BJ (cell line): ENCODE data around the gene ACSF2. TPM values are rescaled to one million over a fixed set of nuclear protein-coding genes. Genes with fewer than 3 reads are reported as not detected.
A peak's percentile ranks its signal among the peaks of the same experiment; 100 is the strongest.
"Not testable (repeated sequence)": the region's sequence is repeated elsewhere in the genome, so short reads cannot be mapped to it uniquely, and the experiment has no call there.

ENCODE experiments used
- CTCF ChIA-PET: fragments of 350-600 bp; formaldehyde crosslinking; extraction: SDS; loops from one replicate; lab custom pipeline; 2021; ENCODE audit warnings: antibody characterized with exemption, inconsistent platforms; lab: Yijun Ruan, JAX
- POLR2A ChIA-PET: fragments of 300-600 bp; sonication (Branson Sonifier 250); formaldehyde crosslinking; extraction: SDS; loops from one replicate; lab custom pipeline; 2021; ENCODE audit warnings: antibody characterized with exemption; lab: Charles Lee
- DNase-seq: peaks from one replicate; pipeline ENCODE4 v3.0.0-alpha.2; 2011; ENCODE audit warnings: low read depth
- H3K27me3 ChIP-seq: 2 replicates; pipeline ENCODE4 v1.6.0; 2011; ENCODE audit warnings: low read length; ENCODE audit not compliant: control insufficient read depth, insufficient read depth
- H3K36me3 ChIP-seq: 2 replicates; pipeline ENCODE4 v1.5.1; 2011; ENCODE audit warnings: low read length; ENCODE audit not compliant: control insufficient read depth, insufficient read depth
- H3K4me3 ChIP-seq: 2 replicates; pipeline ENCODE4 v1.5.1; 2011; ENCODE audit warnings: low read depth, mild to moderate bottlenecking, control low read depth, low read length
- CTCF ChIP-seq: IDR thresholded peaks from 2 replicates; pipeline ENCODE4 v1.5.1; 2011; ENCODE audit warnings: low read depth, mild to moderate bottlenecking, control low read depth, inconsistent platforms, low read length, moderate library complexity; ENCODE audit not compliant: insufficient read depth
- polyA plus RNA-seq: library from polyadenylated mRNA; depleted of rRNA; stranded (reverse); fragments of >200 nt; gene quantifications from 2 replicates; pipeline ENCODE4 v1.2.3, GENCODE V29; 2011

ACSF2 gene
- polyA plus RNA-seq, 1 experiment = 25.4 TPM

GRCh38 chr17:50424996-50425681 lies 879 bp upstream of the ACSF2 start:
- ChIA-PET CTCF (interaction anchor here (1.1 kb wide), 1 partner anchor 28 kb away, joined by 3 read pairs; the partner anchor contains the start of gene LRRC59), POLR2A (interaction anchor here (0.6 kb wide), 1 partner anchor 214 kb away, joined by 4 read pairs; no protein-coding TSS in a partner anchor)
- peak overlapping the region; percentile 65 for H3K4me3 ChIP-seq
- no peak for DNase-seq
- no peaks in the 10 kb centered on the region for H3K36me3 ChIP-seq
- no peaks in the 10 kb centered on the region for H3K27me3 ChIP-seq
- TF ChIP-seq CTCF = no peak

GRCh38 chr17:50426472-50426782 lies 409 bp downstream of the ACSF2 start:
- POLR2A ChIA-PET = no interaction called here
- CTCF ChIA-PET = interaction anchor here (0.8 to 1.6 kb wide), 4 partner anchors 11 to 53 kb away, joined by 3 to 5 read pairs (median 4); partner anchors contain the start of gene LRRC59
- DNase-seq = no peak
- no peak for TF ChIP-seq CTCF
- Histone ChIP-seq H3K36me3 (no peaks in the 10 kb centered on the region), H3K27me3 (no peaks in the 10 kb centered on the region), H3K4me3 (peak overlapping the region; percentile 65)

DNA sequence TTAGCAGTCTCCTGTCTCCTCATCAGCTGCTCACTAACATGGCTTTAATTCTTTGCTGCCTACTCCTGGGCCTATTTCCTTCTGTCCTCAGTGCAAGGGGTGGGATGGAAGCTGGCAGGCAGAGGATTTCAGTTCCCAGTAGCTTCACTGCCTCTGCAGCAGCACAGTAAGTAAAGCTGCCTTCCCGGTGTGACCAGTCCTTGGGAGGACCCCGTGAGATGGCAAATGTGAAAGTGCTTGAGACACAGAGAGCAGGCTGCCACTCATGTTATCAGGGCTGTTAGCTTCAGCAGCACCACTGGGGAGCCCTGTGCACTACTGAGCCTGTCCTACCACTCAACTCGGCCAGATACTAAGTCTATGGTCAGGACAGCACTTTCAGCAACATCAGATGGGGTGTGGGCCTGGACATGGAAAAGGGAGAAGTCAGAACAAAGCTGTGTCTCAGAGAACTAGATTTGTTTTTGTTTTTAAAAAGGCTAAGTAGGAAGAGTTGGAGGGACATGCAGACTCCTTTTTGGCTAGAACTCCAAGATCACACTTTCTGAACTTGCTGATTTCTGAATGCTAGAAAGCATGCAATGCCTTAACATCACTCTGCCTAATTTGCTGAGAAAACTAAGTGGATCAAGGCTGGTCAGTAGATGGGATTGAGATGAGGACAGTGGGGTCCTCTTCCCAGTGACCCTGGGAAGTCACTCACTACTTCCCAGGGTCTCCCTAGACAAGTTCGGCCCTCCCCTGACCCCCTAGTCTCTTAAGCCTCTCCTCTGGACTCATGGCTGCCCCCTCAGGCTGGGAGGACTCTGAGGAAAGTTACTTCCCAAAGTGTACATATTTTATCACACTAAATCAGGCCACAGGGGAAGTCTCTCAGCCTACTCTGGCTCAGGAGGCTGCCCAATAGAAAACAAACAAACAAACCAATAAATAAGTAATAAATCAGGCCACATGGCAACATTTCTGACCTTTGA lies 1.1 kb downstream of the ACSF2 start:
- CTCF ChIA-PET = interaction anchor here (0.8 to 1.6 kb wide), 4 partner anchors 10 to 52 kb away, joined by 3 to 5 read pairs (median 4); partner anchors contain the start of gene LRRC59
- no peak for DNase-seq
- H3K36me3 ChIP-seq = no peaks in the 10 kb centered on the region
- POLR2A ChIA-PET = interaction anchor here (0.7 kb wide), 1 partner anchor 31 kb away, joined by 5 read pairs; no protein-coding TSS in a partner anchor
- TF ChIP-seq CTCF = peak; percentile 31; the same call in 1 of the 2 replicates
- peak overlapping the region; percentile 65 for H3K4me3 ChIP-seq
- no peaks in the 10 kb centered on the region for H3K27me3 ChIP-seq

DNA sequence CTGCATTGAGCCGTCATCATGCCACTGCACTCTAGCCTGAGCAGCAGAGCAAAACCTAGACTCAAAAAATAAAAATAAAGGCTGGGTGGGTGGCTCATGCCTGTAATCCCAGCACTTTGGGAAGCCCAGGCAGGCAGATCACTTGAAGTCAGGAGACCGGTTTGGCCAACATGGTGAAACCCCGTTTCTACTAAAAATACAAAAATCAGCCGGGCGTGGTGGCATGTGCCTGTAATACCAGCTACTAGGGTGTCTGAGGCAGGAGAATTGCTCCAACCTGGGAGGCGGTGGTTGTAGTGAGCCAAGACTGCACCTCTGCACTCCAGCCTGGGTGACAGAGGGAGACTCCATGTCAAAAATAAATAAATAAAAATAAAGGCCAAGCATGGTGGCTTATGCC lies 2.1 kb downstream of the ACSF2 start:
- POLR2A ChIA-PET, H3K36me3 ChIP-seq, H3K4me3 ChIP-seq, H3K27me3 ChIP-seq, DNase-seq, CTCF ChIA-PET: not testable (repeated sequence)

DNA sequence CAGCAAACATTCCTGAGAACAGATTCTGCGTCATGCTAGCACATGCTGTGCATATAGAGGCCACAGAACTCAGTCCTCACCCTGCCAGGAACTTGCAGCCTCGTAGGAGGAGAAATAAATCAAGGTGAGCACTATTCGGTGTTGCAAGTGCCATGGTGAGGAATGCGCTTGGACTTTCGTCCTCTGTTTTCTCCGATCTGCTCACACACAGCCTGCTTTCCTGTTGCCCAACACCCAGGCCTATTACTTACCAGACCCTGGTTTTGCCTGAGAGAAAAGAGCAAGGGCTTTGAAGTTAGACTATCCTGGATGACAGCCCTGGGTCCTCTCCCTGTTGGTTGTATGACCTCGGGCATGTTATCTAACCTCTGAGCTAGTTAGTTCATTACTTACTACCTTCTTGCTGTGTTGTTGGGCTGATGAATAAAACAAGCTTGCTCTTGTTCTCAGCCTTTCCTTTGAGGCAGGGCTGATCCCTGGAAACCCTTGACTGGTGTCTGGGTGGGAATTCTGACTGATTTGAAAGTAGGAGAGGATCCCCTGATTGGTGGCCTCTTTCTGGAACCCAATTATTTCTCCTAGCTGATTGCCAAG lies 2.9 kb downstream of the ACSF2 start:
- Histone ChIP-seq H3K27me3 (no peaks in the 10 kb centered on the region), H3K4me3 (no peak overlapping the region), H3K36me3 (no peaks in the 10 kb centered on the region)
- no peak for DNase-seq
- TF ChIP-seq CTCF = no peak
- POLR2A ChIA-PET = no interaction called here
- CTCF ChIA-PET = interaction anchor here (1.4 kb wide), 1 partner anchor 32 kb away, joined by 6 read pairs; the partner anchor contains the start of gene LRRC59
